KBM-7 (cell line): ENCODE data around the gene UNC93A.
"Not testable (repeated sequence)": the region's sequence is repeated elsewhere in the genome, so short reads cannot be mapped to it uniquely, and the experiment has no call there.

Experiments used
- DNase-seq: peaks from one replicate; pipeline ENCODE4 v3.0.0-alpha.2; 2015
- in situ Hi-C: fragments of 300-500 bp; cut with MboI; formaldehyde crosslinking; loops from 2 replicates; pipeline ENCODE4 v1.14.3; 2020; ENCODE audit warnings: low sequenced_read_pairs, low pct_unique_long_range_greater_than_20kb, mixed read lengths

UNC93A gene

GRCh38 chr6:167356874-167357273 lies 65.8 kb downstream of the UNC93A start:
- no peak for DNase-seq
- in situ Hi-C loops, result no loop called here

DNA sequence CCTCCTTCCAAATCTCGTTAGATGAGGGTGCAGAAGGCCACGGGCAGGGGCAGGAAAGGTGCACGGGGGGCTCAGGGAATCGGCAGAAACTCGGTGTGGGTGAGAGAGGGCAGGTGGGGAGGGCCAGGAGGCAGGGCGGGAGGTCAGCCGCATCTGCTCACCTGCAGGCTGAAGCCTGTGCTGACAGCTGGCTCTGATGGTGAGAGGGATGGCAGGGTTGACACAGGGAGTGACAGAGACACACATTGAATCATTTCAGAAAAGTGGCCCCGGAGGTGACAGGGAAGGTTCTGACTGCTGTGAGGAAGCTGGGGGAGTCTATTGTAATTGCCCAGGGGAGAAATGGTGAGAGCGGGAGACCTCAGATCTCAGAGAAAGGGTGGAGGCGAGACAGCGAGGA lies 67.3 kb downstream of the UNC93A start:
- in situ Hi-C loops, DNase-seq: not testable (repeated sequence)

DNA sequence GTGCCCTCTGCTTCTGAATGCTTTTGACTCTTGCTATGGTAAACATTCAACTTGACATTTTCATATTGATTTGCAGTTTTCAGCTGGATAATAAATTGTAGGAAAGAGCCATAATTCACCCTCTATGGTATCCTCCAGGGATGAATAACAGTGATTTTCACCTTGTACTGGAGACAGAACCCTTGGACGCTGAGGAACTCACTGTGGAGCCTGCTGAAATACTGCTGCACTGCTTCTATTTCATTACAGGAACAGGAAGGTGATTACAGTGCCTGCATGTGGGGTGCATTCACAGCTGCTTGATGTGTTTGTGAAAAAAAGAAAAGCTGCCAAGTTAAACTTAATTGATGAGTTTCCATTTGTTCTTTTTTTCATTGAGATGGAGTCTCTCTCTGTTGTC lies 70.1 kb downstream of the UNC93A start:
- in situ Hi-C loops, DNase-seq: not testable (repeated sequence)
